B cell (primary cell): Measurements from ENCODE around the gene LITAFD.

ENCODE experiments used
- CTCF ChIP-seq: fragments of 200-600 bp; IDR thresholded peaks from one replicate; pipeline ENCODE4 v1.8.0; 2022; ENCODE audit warnings: antibody characterized with exemption, mild to moderate bottlenecking
- EZH2 ChIP-seq: IDR thresholded peaks from 2 replicates; pipeline ENCODE4 v1.6.1; 2012; ENCODE audit warnings: borderline replicate concordance, low read depth, mild to moderate bottlenecking, moderate library complexity, low read length; ENCODE audit not compliant: insufficient read depth, poor library complexity, severe bottlenecking

- TF ChIP-seq CTCF (no peak), EZH2 (no peak)
Measured at GRCh38 chr16:8866118-8866883, 15.8 kb upstream of the LITAFD start.
